ENCODE data around the gene UBE2B. TPM values are rescaled to one million over a fixed set of nuclear protein-coding genes. Genes with fewer than 3 reads are reported as not detected.

UBE2B gene
- total RNA-seq, 1 experiment from 2014 or later, result 97.8 TPM

DNA sequence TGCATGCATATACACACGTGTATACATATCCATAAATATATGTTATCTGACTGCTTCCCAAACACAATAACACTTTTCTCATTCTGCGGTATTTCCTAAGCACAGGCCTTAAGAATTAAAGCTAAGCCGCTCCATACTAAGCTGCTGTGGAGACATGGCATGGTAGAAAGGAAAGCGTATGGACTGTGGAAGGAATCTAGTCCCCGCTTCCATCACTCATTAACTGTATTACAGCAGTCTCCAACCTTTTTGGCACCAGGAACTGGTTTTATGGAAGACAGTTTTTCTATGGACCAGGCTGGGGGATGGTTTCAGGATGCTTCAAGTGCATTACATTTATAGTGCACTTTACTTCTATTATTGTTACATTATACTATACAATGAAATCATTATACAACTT is 15.7 kb upstream of the UBE2B start:
- Histone ChIP-seq H3K27ac (ENCODE audit: low read length) (no peak overlapping the region), H3K4me1 (ENCODE audit: control insufficient read depth, insufficient read depth, low read length) (no peaks in the 10 kb centered on the region), H3K4me3 (ENCODE audit: low read depth in 2 of 2, low read length in 2 of 2) (no peak overlapping the region), H3K27me3 (ENCODE audit: control insufficient read depth, insufficient read depth, low read length) (no peaks in the 10 kb centered on the region), H3K36me3 (ENCODE audit: control insufficient read depth, insufficient read depth, low read length) (no peaks in the 10 kb centered on the region), H3K9me3 (ENCODE audit: control insufficient read depth, insufficient read depth, low read depth, low read length) (no peaks in the 10 kb centered on the region)
- CTCF ChIA-PET, result no interaction called here
- TF ChIP-seq, protein P1, sequence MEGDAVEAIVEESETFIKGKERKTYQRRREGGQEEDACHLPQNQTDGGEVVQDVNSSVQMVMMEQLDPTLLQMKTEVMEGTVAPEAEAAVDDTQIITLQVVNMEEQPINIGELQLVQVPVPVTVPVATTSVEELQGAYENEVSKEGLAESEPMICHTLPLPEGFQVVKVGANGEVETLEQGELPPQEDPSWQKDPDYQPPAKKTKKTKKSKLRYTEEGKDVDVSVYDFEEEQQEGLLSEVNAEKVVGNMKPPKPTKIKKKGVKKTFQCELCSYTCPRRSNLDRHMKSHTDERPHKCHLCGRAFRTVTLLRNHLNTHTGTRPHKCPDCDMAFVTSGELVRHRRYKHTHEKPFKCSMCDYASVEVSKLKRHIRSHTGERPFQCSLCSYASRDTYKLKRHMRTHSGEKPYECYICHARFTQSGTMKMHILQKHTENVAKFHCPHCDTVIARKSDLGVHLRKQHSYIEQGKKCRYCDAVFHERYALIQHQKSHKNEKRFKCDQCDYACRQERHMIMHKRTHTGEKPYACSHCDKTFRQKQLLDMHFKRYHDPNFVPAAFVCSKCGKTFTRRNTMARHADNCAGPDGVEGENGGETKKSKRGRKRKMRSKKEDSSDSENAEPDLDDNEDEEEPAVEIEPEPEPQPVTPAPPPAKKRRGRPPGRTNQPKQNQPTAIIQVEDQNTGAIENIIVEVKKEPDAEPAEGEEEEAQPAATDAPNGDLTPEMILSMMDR (IDR thresholded peaks at IDR 0.05), result no peak
- TF ChIP-seq TCF7L2 (IDR thresholded peaks at IDR 0.05; ENCODE audit: low read depth, low read length), result no peak
- no peak for TF ChIP-seq SIN3A (IDR thresholded peaks at IDR 0.05; ENCODE audit: borderline replicate concordance, insufficient read depth, low read depth, low read length)
- TF ChIP-seq, protein P2, sequence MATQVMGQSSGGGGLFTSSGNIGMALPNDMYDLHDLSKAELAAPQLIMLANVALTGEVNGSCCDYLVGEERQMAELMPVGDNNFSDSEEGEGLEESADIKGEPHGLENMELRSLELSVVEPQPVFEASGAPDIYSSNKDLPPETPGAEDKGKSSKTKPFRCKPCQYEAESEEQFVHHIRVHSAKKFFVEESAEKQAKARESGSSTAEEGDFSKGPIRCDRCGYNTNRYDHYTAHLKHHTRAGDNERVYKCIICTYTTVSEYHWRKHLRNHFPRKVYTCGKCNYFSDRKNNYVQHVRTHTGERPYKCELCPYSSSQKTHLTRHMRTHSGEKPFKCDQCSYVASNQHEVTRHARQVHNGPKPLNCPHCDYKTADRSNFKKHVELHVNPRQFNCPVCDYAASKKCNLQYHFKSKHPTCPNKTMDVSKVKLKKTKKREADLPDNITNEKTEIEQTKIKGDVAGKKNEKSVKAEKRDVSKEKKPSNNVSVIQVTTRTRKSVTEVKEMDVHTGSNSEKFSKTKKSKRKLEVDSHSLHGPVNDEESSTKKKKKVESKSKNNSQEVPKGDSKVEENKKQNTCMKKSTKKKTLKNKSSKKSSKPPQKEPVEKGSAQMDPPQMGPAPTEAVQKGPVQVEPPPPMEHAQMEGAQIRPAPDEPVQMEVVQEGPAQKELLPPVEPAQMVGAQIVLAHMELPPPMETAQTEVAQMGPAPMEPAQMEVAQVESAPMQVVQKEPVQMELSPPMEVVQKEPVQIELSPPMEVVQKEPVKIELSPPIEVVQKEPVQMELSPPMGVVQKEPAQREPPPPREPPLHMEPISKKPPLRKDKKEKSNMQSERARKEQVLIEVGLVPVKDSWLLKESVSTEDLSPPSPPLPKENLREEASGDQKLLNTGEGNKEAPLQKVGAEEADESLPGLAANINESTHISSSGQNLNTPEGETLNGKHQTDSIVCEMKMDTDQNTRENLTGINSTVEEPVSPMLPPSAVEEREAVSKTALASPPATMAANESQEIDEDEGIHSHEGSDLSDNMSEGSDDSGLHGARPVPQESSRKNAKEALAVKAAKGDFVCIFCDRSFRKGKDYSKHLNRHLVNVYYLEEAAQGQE (IDR thresholded peaks at IDR 0.05; ENCODE audit: insufficient read depth in 1 of 2, low read depth in 2 of 2, low read length in 1 of 2), result no peak
- no peak for TF ChIP-seq POLR2AphosphoS5 (IDR thresholded peaks at IDR 0.05; ENCODE audit: low read depth, low read length)
- in situ Hi-C loops (cut with HindIII; ENCODE audit: low pct_unique_long_range_greater_than_20kb, low sequenced_read_pairs) (no loop called here), intact Hi-C loops (cut with micrococcal nuclease; ENCODE audit: unreplicated experiment) (no loop called here)
- BruUV-seq (replicated peaks), result no TSS peak
- ATAC-seq, result no peak
- no peak for DNase-seq (ENCODE audit: low read depth, low spot score)
- POLR2A ChIA-PET, result no interaction called here

DNA sequence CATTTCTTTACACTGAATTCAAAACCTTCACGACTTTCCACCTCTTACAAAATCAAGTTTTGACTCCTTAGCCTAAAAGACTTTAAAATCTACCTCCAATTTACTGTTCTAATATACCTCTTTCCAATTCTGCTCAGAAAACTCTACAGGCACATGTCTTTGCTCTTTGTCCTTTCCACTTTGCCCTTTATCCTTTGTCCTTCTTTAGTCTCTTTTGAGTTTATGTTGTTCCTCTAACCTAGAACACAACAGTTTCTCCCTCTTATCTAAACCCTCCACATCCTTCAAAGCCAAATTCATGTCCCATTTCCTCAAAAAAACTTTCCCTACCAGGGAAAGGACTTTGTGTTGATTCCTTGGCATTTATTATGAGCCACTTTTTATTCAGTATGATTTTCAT is 5.8 kb upstream of the UBE2B start:
- H3K4me1 ChIP-seq (ENCODE audit: control insufficient read depth, insufficient read depth, low read length), result peaks cover 12% of the 10 kb centered on the region
- ChIA-PET POLR2A (no interaction called here), CTCF (interaction anchor here (0.6 kb wide), 1 partner anchor 62 kb away, joined by 4 read pairs; no protein-coding TSS in a partner anchor)
- peaks cover 5% of the 10 kb centered on the region; the same call in 1 of the 2 replicates for H3K9me3 ChIP-seq (ENCODE audit: control insufficient read depth, insufficient read depth, low read depth, low read length)
- TSS peak; percentile 35 for BruUV-seq (replicated peaks)
- no peak overlapping the region for H3K4me3 ChIP-seq (ENCODE audit: low read depth in 2 of 2, low read length in 2 of 2)
- no peak overlapping the region for H3K27ac ChIP-seq (ENCODE audit: low read length)
- ATAC-seq, result no peak
- in situ Hi-C loops (cut with HindIII; ENCODE audit: low pct_unique_long_range_greater_than_20kb, low sequenced_read_pairs), result no loop called here
- no peaks in the 10 kb centered on the region; the same call in 1 of the 2 replicates for H3K36me3 ChIP-seq (ENCODE audit: control insufficient read depth, insufficient read depth, low read length)
- no peak for DNase-seq (ENCODE audit: low read depth, low spot score)
- TF ChIP-seq POLR2AphosphoS5 (IDR thresholded peaks at IDR 0.05; ENCODE audit: low read depth, low read length), result no peak
- TF ChIP-seq TCF7L2 (IDR thresholded peaks at IDR 0.05; ENCODE audit: low read depth, low read length), result no peak
- TF ChIP-seq SIN3A (IDR thresholded peaks at IDR 0.05; ENCODE audit: borderline replicate concordance, insufficient read depth, low read depth, low read length), result no peak
- TF ChIP-seq, protein P2 (IDR thresholded peaks at IDR 0.05; ENCODE audit: insufficient read depth in 1 of 2, low read depth in 2 of 2, low read length in 1 of 2), result no peak
- no peaks in the 10 kb centered on the region for H3K27me3 ChIP-seq (ENCODE audit: control insufficient read depth, insufficient read depth, low read length)
- intact Hi-C loops (cut with micrococcal nuclease; ENCODE audit: unreplicated experiment), result no loop called here
